Prostate gland (tissue), 2 donors: ENCODE measurements around the gene SSBP3. TPM values are rescaled to one million over a fixed set of nuclear protein-coding genes. Genes with fewer than 3 reads are reported as not detected.

Source experiments
- DNase-seq: peaks from one replicate; pipeline ENCODE4 v3.0.0-alpha.2; 2019; ENCODE audit warnings: low spot score
- H3K27ac ChIP-seq, 2 donors: fragments of 200-600 bp; sonication (generic); 2 replicates each; pipeline ENCODE4 v1.5.1; 2017 to 2019
- H3K27me3 ChIP-seq: fragments of 200-600 bp; sonication (generic); replicated peaks from 2 replicates; pipeline ENCODE4 v1.5.1; 2019; ENCODE audit not compliant: insufficient read depth
- H3K36me3 ChIP-seq, 2 donors: fragments of 200-600 bp; sonication (generic); 1 replicate in 1 of 2; 2 replicates in 1 of 2; pipeline versions ENCODE4 v1.5.1 to v1.8.1; 2017 to 2019
- H3K4me1 ChIP-seq: fragments of 200-600 bp; sonication (generic); replicated peaks from 2 replicates; pipeline ENCODE4 v1.5.1; 2019
- H3K4me3 ChIP-seq, 2 donors: fragments of 200-600 bp; sonication (generic); 2 replicates each; pipeline ENCODE4 v1.5.1; 2017 to 2019
- H3K9me3 ChIP-seq: fragments of 200-600 bp; sonication (generic); 2 replicates; pipeline ENCODE4 v1.5.1; 2017
- CTCF ChIP-seq, 4 experiments: fragments of 200-600 bp in 2 of 4; fragments of 450-650 bp in 2 of 4; sonication (generic) in 2 of 4; IDR thresholded peaks; 1 replicate in 3 of 4; 2 replicates in 1 of 4; pipeline ENCODE4 v1.5.1; 2016 to 2019; ENCODE audit warnings: antibody characterized with exemption in 4 of 4, mild to moderate bottlenecking in 2 of 4, moderate library complexity in 2 of 4
- POLR2A ChIP-seq: fragments of 450-650 bp; IDR thresholded peaks from one replicate; pipeline ENCODE4 v1.6.1; 2016; ENCODE audit warnings: antibody characterized with exemption, mild to moderate bottlenecking
- POLR2AphosphoS5 ChIP-seq: sonication (generic); formaldehyde crosslinking; IDR thresholded peaks from one replicate; pipeline ENCODE4 v1.6.1; 2017; ENCODE audit warnings: antibody characterized with exemption
- WGBS: methylation state at CpG from one replicate; pipeline ENCODE4 v1.1.5; 2018; 5-methylcytosine and 5-hydroxymethylcytosine counted together
- intact Hi-C: fragments of 100-400 bp; cut with DNase I; formaldehyde crosslinking; loops from one replicate; pipeline ENCODE4 v1.14.2; 2022
- total RNA-seq, 2 donors: library from RNA; depleted of rRNA; stranded (reverse); fragments of >200 nt; gene quantifications; one replicate each; pipeline ENCODE4 v1.1.0, GENCODE V29; 2016

SSBP3 gene
- total RNA-seq, 2 donors from 2014 or later, result 45.0 to 94.4 TPM

GRCh38 chr1:54395281-54395934 lies 10.8 kb downstream of the SSBP3 start:
- Histone ChIP-seq H3K27me3 (no peaks in the 10 kb centered on the region), H3K4me3 (no peak overlapping the region), H3K9me3 (no peaks in the 10 kb centered on the region), H3K36me3 (peaks cover 0 to 10% of the 10 kb centered on the region in 2 donors), H3K27ac (no peak overlapping the region), H3K4me1 (peaks cover 9% of the 10 kb centered on the region)
- intact Hi-C loops, result loop anchor here (5.0 kb wide), 1 partner anchor 68 kb away; no protein-coding TSS in a partner anchor
- no peak for DNase-seq
- TF ChIP-seq POLR2A, result no peak
- TF ChIP-seq POLR2AphosphoS5, result no peak
- TF ChIP-seq CTCF (IDR thresholded peaks at IDR 0.05), result no peak
- 89% methylated on average over 11 of the region's 11 CpGs for WGBS

GRCh38 chr1:54394104-54394503 lies 12.1 kb downstream of the SSBP3 start:
- intact Hi-C loops, result no loop called here
- Histone ChIP-seq H3K9me3 (no peaks in the 10 kb centered on the region), H3K4me1 (peaks cover 9% of the 10 kb centered on the region), H3K27ac (no peak overlapping the region), H3K4me3 (no peak overlapping the region), H3K27me3 (no peaks in the 10 kb centered on the region), H3K36me3 (peaks cover 0 to 3% of the 10 kb centered on the region in 2 donors)
- WGBS, result 90% methylated on average over 4 of the region's 4 CpGs
- no peak for DNase-seq
- TF ChIP-seq POLR2AphosphoS5 (no peak), CTCF (IDR thresholded peaks at IDR 0.05) (no peak), POLR2A (no peak)

- DNase-seq, result no peak
- WGBS, result 45% methylated on average over 3 of the region's 3 CpGs
- H3K9me3 ChIP-seq, result no peaks in the 10 kb centered on the region
- intact Hi-C loops, result no loop called here
- H3K27ac ChIP-seq, result no peak overlapping the region
- no peaks in the 10 kb centered on the region for H3K27me3 ChIP-seq
- no peak for TF ChIP-seq POLR2AphosphoS5
- no peak for TF ChIP-seq POLR2A
- no peak for TF ChIP-seq CTCF (IDR thresholded peaks at IDR 0.05)
- H3K36me3 ChIP-seq, result no peaks in the 10 kb centered on the region
- H3K4me1 ChIP-seq, result peaks cover 9% of the 10 kb centered on the region
- no peak overlapping the region for H3K4me3 ChIP-seq
These were observed 13.8 kb downstream of the SSBP3 start for GRCh38 chr1:54392401-54392800.

GRCh38 chr1:54391450-54392209 lies 14.6 kb downstream of the SSBP3 start:
- H3K27ac ChIP-seq, result no peak overlapping the region
- TF ChIP-seq CTCF (IDR thresholded peaks at IDR 0.05) (no peak), POLR2A (no peak), POLR2AphosphoS5 (no peak)
- no peaks in the 10 kb centered on the region for H3K27me3 ChIP-seq
- no peaks in the 10 kb centered on the region for H3K36me3 ChIP-seq
- DNase-seq, result no peak
- H3K4me1 ChIP-seq, result peaks cover 5% of the 10 kb centered on the region
- WGBS, result 84% methylated on average over 15 of the region's 15 CpGs
- H3K9me3 ChIP-seq, result no peaks in the 10 kb centered on the region
- intact Hi-C loops, result no loop called here
- H3K4me3 ChIP-seq, result no peak overlapping the region
